ENCODE data around the gene NTN5. TPM values are rescaled to one million over a fixed set of nuclear protein-coding genes. Genes with fewer than 3 reads are reported as not detected.

Gene NTN5
- total and polyA plus RNA-seq, 2 donors (not counting 1 experiment from before 2014, with no cell fraction given) = under 0.01 to 0.10 TPM

DNA sequence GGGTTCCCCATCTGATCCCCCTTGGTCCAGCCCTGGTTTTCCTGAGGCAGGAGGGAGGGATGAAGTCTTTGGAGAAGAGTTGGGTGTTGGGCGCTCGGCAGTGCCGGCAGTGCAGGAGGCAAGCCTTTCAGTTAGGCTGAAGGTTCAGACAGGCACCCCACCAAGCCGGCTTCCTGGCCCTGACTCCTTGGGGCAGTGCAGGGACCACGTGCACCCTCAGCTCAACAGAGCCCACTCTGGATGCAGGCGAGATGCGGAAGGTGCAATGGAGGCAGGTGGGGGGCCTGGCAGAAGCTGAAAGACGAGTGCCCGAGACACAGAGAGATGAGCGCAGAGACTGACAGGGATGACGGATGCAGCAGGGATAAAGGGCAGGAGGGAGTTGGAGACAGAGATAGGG, 35.7 kb upstream of the NTN5 start:
- no peak for DNase-seq (ENCODE audit: low read depth in 2 of 2)
- H3K27ac ChIP-seq (ENCODE audit: insufficient read depth, low read length) = no peak overlapping the region
- H3K4me1 ChIP-seq (ENCODE audit: control insufficient read depth, extremely low read depth, insufficient read depth, low read length) = peaks cover 5% of the 10 kb centered on the region
- no peaks in the 10 kb centered on the region for H3K36me3 ChIP-seq (ENCODE audit: control insufficient read depth, insufficient read depth, low read length)
- H4K20me1 ChIP-seq (ENCODE audit: control insufficient read depth, extremely low read depth, insufficient read depth, low read length) = no peaks in the 10 kb centered on the region
- H3K79me2 ChIP-seq (ENCODE audit: control insufficient read depth, insufficient read depth, low read length) = no peaks in the 10 kb centered on the region
- no peak overlapping the region for H2AFZ ChIP-seq (ENCODE audit: low read length)
- TF ChIP-seq EZH2 (IDR thresholded peaks at IDR 0.05; ENCODE audit: low read length, missing control alignments) = no peak
- TF ChIP-seq, protein P1, sequence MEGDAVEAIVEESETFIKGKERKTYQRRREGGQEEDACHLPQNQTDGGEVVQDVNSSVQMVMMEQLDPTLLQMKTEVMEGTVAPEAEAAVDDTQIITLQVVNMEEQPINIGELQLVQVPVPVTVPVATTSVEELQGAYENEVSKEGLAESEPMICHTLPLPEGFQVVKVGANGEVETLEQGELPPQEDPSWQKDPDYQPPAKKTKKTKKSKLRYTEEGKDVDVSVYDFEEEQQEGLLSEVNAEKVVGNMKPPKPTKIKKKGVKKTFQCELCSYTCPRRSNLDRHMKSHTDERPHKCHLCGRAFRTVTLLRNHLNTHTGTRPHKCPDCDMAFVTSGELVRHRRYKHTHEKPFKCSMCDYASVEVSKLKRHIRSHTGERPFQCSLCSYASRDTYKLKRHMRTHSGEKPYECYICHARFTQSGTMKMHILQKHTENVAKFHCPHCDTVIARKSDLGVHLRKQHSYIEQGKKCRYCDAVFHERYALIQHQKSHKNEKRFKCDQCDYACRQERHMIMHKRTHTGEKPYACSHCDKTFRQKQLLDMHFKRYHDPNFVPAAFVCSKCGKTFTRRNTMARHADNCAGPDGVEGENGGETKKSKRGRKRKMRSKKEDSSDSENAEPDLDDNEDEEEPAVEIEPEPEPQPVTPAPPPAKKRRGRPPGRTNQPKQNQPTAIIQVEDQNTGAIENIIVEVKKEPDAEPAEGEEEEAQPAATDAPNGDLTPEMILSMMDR (conservative IDR thresholded peaks at IDR 0.05 in 1 of 2, IDR thresholded peaks at IDR 0.05 in 1 of 2; ENCODE audit: low read depth in 1 of 2, low read length in 2 of 2) = no peak
- no peak overlapping the region for H3K4me3 ChIP-seq (replicated peaks in 1 of 4; ENCODE audit: control extremely low read depth in 1 of 4, insufficient read depth in 1 of 4, low read depth in 3 of 4, low read length in 4 of 4)
- H3K27me3 ChIP-seq (ENCODE audit: control insufficient read depth, insufficient read depth, low read length) = no peaks in the 10 kb centered on the region
- H3K4me2 ChIP-seq (ENCODE audit: extremely low read depth, insufficient read depth, low read length) = no peak overlapping the region
- no peak overlapping the region for H3K9ac ChIP-seq (ENCODE audit: insufficient read depth, low read length)
- H3K9me3 ChIP-seq (ENCODE audit: control insufficient read depth, insufficient read depth, low read depth, low read length) = no peaks in the 10 kb centered on the region

DNA sequence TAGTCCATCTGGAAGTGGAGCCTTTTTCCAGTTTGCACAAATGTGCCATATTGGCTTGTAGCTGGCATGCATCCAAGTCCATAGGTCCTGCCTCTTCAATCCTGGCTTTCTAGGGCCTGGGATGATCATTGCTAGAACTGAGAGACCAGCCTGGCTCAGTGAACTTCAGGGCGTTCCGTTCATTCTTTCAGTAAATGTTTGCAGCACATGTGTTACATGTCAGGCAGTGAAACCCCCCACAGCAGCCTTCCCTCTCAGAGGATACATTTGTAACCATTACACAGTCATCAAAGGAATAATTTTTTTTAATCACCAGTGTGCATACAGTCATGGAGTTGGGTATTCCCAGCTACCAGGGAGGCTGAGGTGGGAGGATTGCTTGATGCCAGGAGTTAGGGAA, 32.6 kb upstream of the NTN5 start:
- no peaks in the 10 kb centered on the region for H3K27me3 ChIP-seq (ENCODE audit: control insufficient read depth, insufficient read depth, low read length)
- no peaks in the 10 kb centered on the region for H3K9me3 ChIP-seq (ENCODE audit: control insufficient read depth, insufficient read depth, low read depth, low read length)
- no peaks in the 10 kb centered on the region for H3K79me2 ChIP-seq (ENCODE audit: control insufficient read depth, insufficient read depth, low read length)

DNA sequence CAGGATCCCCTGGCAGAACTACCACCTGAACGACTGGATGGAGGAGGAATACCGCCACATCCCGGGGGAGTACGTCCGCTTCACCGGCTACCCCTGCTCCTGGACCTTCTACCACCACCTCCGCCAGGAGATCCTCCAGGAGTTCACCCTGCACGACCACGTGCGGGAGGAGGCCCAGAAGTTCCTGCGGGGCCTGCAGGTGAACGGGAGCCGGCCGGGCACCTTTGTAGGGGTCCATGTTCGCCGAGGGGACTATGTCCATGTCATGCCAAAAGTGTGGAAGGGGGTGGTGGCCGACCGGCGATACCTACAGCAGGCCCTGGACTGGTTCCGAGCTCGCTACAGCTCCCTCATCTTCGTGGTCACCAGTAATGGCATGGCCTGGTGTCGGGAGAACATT, 30.5 kb upstream of the NTN5 start:
- no peak overlapping the region for H2AFZ ChIP-seq (ENCODE audit: low read length)
- no peaks in the 10 kb centered on the region for H4K20me1 ChIP-seq (ENCODE audit: control insufficient read depth, extremely low read depth, insufficient read depth, low read length)
- H3K9ac ChIP-seq (ENCODE audit: insufficient read depth, low read length) = no peak overlapping the region
- no peaks in the 10 kb centered on the region for H3K79me2 ChIP-seq (ENCODE audit: control insufficient read depth, insufficient read depth, low read length)
- no peaks in the 10 kb centered on the region for H3K27me3 ChIP-seq (ENCODE audit: control insufficient read depth, insufficient read depth, low read length)
- H3K4me2 ChIP-seq (ENCODE audit: extremely low read depth, insufficient read depth, low read length) = no peak overlapping the region
- H3K4me1 ChIP-seq (ENCODE audit: control insufficient read depth, extremely low read depth, insufficient read depth, low read length) = peaks cover 2% of the 10 kb centered on the region
- H3K27ac ChIP-seq (ENCODE audit: insufficient read depth, low read length) = no peak overlapping the region
- H3K9me3 ChIP-seq (ENCODE audit: control insufficient read depth, insufficient read depth, low read depth, low read length) = no peaks in the 10 kb centered on the region
- DNase-seq (ENCODE audit: low read depth in 2 of 2) = no peak
- TF ChIP-seq, protein P1 (conservative IDR thresholded peaks at IDR 0.05 in 1 of 2, IDR thresholded peaks at IDR 0.05 in 1 of 2; ENCODE audit: low read depth in 1 of 2, low read length in 2 of 2) = no peak
- TF ChIP-seq EZH2 (IDR thresholded peaks at IDR 0.05; ENCODE audit: low read length, missing control alignments) = no peak
- no peaks in the 10 kb centered on the region for H3K36me3 ChIP-seq (ENCODE audit: control insufficient read depth, insufficient read depth, low read length)
- no peak overlapping the region for H3K4me3 ChIP-seq (replicated peaks in 1 of 4; ENCODE audit: control extremely low read depth in 1 of 4, insufficient read depth in 1 of 4, low read depth in 3 of 4, low read length in 4 of 4)

More for the DNA sequence above, 32.6 kb upstream of the NTN5 start:
- no peaks in the 10 kb centered on the region for H3K36me3 ChIP-seq (ENCODE audit: control insufficient read depth, insufficient read depth, low read length)
- H3K4me1 ChIP-seq (ENCODE audit: control insufficient read depth, extremely low read depth, insufficient read depth, low read length) = no peaks in the 10 kb centered on the region
- no peak overlapping the region for H2AFZ ChIP-seq (ENCODE audit: low read length)
- H4K20me1 ChIP-seq (ENCODE audit: control insufficient read depth, extremely low read depth, insufficient read depth, low read length) = no peaks in the 10 kb centered on the region
- H3K9ac ChIP-seq (ENCODE audit: insufficient read depth, low read length) = no peak overlapping the region
- no peak for DNase-seq (ENCODE audit: low read depth in 2 of 2)
- no peak overlapping the region for H3K4me2 ChIP-seq (ENCODE audit: extremely low read depth, insufficient read depth, low read length)
- H3K27ac ChIP-seq (ENCODE audit: insufficient read depth, low read length) = no peak overlapping the region
- no peak overlapping the region for H3K4me3 ChIP-seq (replicated peaks in 1 of 4; ENCODE audit: control extremely low read depth in 1 of 4, insufficient read depth in 1 of 4, low read depth in 3 of 4, low read length in 4 of 4)
- no peak for TF ChIP-seq EZH2 (IDR thresholded peaks at IDR 0.05; ENCODE audit: low read length, missing control alignments)
- TF ChIP-seq, protein P1 (conservative IDR thresholded peaks at IDR 0.05 in 1 of 2, IDR thresholded peaks at IDR 0.05 in 1 of 2; ENCODE audit: low read depth in 1 of 2, low read length in 2 of 2) = no peak

Measured in fibroblast of lung (primary cell).